Right ventricle myocardium superior (tissue), 1 donor: ENCODE data around the gene GYS2. TPM values are rescaled to one million over a fixed set of nuclear protein-coding genes. Genes with fewer than 3 reads are reported as not detected.
"Not testable (repeated sequence)": the region's sequence is repeated elsewhere in the genome, so short reads cannot be mapped to it uniquely, and the experiment has no call there.

Experiments used
- ATAC-seq: fragments of 200-7000 bp; cut with Tn5 transposase; one replicate; pipeline ENCODE4 v1.9.1; 2020; ENCODE audit warnings: mild to moderate bottlenecking; ENCODE audit not compliant: poor library complexity
- DNase-seq: peaks from one replicate; pipeline ENCODE4 v3.0.0-alpha.2; 2020
- intact Hi-C: fragments of 100-400 bp; cut with DNase I; formaldehyde crosslinking; loops from one replicate; pipeline ENCODE4 v1.11.2; 2022
- total RNA-seq: library from RNA; stranded (reverse); fragmentation: NEBNext Ultra II Directional; extraction: Animal tissue kit (Norgen Biotek cat#: 25700); gene quantifications from one replicate; pipeline ENCODE4 v1.2.1, GENCODE V29; 2021
- donor health status: DM: no; HTN: yes; CAD: no; lungs with severe emphysema.

GYS2 gene
- total RNA-seq, 1 donor from 2014 or later, result not detected

DNA sequence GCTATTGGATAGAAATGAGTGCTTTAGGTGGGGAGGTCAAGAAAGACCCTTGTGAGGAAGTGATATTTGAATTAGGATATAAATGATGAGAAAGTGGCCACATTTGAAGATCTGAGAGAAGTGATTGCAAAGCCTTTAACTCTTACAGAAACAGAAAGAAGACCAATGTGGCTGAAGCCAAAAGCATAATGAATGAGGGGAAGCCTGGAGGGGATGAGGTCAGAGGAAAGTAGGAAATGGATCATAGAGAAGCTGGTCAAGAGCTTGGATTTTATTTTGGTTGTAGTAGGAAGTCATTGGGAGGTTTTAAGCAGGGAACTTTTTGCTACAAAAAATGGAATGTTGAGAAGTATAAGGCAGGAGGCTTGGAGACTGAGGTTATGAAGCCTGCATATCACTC is 3.5 kb upstream of the GYS2 start:
- no peak for DNase-seq
- no peak for ATAC-seq
- intact Hi-C loops, result loop anchor here (5.0 to 10.0 kb wide), 2 partner anchors 63 to 74 kb away; no protein-coding TSS in a partner anchor

DNA sequence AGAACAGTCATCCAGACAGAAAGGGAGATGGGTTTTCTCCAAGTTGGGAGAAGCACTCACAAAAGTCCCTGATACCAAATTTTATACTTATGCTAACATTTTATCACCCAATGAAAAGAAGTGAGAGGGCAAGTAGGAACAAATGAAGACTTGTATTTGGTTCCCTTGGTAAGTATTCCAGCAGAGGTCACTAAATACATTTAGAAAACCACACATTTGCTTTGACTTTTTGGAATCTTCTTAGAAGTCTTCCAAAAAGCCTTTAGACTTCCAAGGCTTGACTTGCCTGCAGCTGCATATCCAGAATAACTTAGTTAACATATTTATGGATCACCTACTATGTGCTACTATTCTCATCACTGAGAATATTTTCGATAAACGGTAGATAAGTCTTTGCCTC is 3.1 kb upstream of the GYS2 start:
- ATAC-seq, result peak; percentile 63
- no peak for DNase-seq
- intact Hi-C loops, result loop anchor here (5.0 to 10.0 kb wide), 2 partner anchors 63 to 75 kb away; no protein-coding TSS in a partner anchor

DNA sequence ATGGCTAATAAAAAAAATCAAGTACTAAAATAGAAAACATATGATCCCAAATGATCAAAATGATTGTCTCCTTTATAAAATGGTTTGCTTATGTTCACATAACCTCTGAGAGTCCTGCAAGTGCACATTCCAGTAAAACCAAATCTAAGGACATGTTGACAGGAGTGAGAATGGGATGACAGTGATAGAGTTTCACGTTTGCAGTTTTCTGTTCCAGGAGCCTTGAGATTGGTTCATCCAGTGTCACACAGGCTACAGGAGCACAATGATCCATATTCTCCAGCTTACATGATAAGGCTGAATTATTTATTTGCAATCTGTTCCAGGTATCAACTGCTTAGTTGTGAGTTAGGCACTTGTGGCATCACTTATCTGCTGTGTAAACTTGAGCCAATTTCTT is 1.5 kb upstream of the GYS2 start:
- DNase-seq, result no peak
- intact Hi-C loops, result loop anchor here (5.0 to 10.0 kb wide), 2 partner anchors 61 to 76 kb away; no protein-coding TSS in a partner anchor
- peak; percentile 80 for ATAC-seq

DNA sequence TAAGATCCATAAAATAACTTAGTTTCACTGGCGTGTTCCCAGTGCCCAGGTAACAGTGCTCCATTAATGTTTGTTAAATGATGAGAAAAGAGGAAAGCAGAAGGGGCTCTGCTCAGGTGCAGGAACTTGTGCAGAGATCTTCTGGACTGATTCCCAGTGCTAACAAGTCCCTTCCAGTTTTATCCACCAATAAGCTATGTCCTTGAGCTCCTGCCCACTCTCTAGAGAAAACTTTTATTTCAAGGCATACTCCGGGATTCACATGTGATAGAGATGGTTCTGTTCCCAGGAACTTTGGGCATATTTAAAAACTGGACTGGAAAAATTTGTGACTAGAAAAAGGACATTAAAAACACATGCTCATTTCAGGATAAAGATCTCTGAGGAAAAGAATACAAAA is 1.9 kb downstream of the GYS2 start:
- ATAC-seq, result no peak
- no peak for DNase-seq
- intact Hi-C loops, result loop anchor here (10.0 kb wide), 1 partner anchor 58 kb away; no protein-coding TSS in a partner anchor

DNA sequence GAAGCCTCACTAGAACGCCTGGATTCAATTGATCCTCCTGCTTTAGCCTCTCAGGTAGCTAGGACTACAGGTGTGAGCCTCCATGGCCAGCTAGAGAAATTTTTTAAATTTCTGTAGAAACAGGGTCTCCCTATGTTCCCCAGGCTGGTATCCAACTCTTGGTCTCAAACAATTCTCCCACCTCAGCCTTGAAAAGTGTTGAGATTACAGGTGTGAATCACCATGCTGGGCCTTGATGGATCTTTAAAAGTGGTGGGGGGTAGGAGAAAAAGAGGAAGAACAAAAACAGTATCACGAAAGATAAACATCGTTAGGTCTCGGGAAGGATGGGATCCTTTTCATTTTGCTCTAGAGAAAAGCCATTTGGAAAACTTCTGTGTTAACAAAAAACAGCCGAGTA is 4.5 kb downstream of the GYS2 start:
- DNase-seq, result no peak
- intact Hi-C loops, result loop anchor here (10.0 kb wide), 1 partner anchor 55 kb away; no protein-coding TSS in a partner anchor
- no peak for ATAC-seq

DNA sequence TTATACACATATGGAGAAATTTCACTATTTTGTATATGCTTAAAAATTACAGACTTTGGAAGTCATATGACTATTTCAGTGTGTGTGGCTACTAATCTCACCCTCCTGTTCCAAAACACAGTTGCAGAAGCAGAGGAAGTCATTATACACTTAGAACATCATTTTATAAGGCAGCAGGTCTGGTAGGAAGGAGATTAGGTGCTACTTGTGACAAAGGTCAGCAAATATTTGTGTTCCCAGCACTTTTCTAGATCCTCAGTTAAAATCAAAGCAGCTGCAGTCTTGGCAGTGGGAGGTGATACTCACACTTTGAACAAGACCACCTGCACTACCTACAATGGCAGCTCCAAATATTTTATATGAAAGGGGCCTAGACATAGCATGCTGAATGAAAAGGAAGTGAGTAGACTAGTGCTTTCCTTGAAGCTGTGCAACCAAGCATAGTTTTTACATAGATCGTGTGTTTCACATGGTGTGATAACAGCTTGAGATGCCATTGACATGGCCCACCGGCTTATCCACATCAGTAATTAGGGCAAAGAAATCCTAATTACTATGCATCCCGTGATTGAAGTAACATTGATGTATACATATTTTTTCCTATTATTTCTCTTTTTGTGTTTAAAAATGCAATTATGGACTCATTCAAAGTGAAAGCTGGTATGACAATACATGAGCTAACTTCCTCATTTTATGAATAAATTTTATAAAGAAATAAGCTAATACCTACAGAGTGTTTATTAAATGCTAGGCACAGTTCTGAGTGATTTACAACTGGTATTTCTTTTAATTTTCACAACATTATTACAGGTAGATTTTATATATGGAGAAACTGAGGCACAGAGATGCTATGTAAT is 5.3 kb downstream of the GYS2 start:
- ATAC-seq, result no peak

DNA sequence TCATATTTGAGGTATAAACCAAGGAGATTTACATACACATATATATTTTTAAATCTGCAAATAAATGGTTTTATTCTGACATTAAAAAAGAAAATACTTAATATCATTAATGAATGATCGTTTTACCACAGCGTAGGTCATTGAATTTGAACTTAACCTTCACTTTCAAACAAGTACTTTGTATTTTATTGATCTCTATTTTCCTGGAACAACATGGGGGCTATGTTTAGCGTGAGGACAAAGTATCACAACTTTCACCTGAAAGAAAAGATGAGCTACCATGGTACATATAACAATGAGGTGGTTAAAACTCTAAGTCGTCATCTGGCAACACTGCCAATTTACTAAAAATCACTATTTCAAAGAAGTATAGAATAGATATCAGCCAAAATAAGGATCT is 6.0 kb downstream of the GYS2 start:
- no peak for DNase-seq

More for the DNA sequence above, 5.3 kb downstream of the GYS2 start:
- no peak for DNase-seq
- intact Hi-C loops, result no loop called here

DNA sequence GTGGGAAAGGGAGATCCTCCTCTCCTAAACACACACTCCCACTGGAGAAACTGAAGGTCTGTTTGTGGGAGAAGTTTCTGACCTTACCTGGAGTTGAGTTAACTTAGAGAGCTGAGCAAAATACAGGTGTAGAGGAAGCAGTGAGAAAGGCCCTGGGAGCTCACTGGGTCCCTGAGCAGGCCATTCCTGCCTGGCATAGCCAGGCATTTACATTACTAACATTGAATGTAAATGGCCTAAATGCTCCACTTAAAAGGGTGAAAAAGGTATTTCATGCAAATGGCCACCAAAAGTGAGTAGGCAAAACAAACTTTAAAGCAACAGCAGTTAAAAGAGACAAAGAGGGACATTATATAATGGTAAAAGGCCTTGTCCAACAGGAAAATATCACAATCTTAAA is 9.3 kb downstream of the GYS2 start:
- intact Hi-C loops, DNase-seq, ATAC-seq: not testable (repeated sequence)

More for the DNA sequence above, 6.0 kb downstream of the GYS2 start:
- ATAC-seq, result no peak
- intact Hi-C loops, result no loop called here

DNA sequence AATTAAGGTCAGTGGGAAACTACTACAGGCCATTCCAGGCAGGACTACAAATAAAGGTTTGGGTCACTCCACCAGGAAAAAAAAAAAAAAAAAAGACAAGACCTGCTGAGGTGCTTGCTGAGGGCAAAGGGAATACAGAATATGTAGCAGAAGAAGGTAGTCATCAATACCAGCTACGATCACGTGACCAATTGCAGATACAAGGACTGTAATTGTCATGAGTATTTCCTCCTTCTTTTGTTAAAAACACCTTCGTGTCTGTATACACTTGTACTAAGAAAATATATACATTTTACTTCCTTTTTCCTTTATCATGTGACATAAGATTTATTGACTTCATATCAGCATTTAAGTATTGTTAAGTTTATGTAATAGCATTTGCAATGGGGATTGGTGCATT is 19.2 kb downstream of the GYS2 start:
- ATAC-seq, result no peak
- intact Hi-C loops, result no loop called here

DNA sequence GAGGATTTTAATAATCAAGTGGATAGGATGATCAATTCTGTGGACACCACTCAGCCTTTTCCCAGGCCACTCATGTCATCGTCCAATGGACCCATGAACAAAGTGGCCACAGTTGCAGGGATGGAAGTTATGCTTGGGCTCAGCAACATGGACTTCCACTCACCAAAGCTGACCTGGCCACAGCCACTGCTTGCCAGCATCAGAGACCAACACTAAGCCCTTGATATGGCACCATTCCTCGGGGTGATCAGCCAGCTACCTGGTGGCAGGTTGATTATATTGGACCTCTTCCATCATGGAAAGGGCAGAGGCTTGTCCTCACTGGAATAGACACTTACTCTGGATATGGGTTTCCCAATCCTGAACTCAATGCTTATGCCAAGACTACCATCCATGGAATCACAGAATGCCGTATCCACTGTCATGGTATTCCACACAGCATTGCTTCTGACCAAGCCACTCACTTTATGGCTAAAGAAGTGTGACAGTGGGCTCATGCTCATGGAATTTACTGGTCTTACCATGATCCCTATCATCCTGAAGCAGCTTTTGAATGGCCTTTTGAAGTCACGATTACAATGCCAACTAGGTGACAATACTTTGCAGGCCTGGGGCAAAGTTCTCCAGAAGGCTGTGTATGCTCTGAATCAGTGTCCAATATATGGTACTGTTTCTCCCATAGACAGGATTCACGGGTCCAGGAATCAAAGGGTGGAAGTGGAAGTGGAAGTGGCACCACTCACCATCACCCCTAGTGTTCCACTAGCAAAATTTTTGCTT is 20.1 kb downstream of the GYS2 start:
- DNase-seq, ATAC-seq, intact Hi-C loops: not testable (repeated sequence)

More for the DNA sequence above, 19.2 kb downstream of the GYS2 start:
- DNase-seq, result no peak

DNA sequence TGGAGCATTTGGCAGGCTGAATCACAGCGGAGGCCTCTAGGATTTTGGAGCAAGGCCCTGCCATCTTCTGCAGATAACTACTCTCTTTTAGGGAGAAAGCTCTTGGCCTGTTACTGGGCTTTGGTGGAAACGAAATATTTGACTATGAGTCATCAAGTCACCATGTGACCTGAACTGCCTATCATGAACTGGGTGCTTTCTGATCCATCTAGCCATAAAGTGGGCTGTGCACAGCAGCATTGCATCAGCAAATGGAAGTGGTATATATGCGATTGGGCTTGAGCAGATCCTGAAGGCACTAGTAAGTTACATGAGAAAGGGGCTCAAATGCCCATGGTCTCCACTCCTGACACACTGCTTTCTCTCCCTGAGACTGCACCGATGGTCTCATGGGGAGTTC is 21.1 kb downstream of the GYS2 start:
- DNase-seq (no peak), ATAC-seq (no peak)
- intact Hi-C loops, result no loop called here

DNA sequence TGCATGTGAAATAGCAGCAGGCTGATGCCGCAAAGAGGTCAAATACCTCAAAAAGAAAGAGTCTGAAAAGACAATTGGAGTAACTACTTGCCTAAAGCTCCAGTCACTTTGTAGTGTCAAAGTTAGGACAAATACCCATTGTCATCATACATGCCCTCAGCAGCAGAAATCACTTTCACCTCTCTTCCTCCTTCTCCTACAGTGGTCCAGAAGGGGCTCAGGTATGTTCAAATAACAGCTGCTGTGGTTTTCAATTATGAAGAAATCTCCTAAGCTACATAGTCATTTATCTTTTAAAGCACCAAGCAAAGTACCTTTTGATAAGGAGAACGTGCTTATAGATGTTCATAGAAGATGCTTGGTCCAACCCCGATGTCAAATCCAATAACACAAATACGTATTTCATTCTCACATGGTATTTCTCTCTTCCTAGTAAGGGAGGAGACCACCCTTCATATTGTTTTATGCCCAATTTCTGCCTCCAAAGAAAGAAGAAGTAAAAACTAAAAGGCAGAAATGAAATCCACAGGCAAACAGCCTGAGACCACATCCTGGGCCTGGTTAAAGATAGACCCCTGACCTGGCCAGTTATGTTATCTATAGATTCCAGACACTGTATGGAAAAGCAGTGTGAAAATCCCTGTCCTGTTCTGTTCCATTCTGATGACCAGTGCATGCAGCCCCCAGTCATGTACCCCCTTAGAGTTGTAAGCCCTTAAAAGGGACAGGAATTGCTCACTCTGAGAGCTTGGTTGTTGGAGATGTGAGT is 23.7 kb downstream of the GYS2 start:
- DNase-seq (no peak), ATAC-seq (no peak)
- intact Hi-C loops, result no loop called here

DNA sequence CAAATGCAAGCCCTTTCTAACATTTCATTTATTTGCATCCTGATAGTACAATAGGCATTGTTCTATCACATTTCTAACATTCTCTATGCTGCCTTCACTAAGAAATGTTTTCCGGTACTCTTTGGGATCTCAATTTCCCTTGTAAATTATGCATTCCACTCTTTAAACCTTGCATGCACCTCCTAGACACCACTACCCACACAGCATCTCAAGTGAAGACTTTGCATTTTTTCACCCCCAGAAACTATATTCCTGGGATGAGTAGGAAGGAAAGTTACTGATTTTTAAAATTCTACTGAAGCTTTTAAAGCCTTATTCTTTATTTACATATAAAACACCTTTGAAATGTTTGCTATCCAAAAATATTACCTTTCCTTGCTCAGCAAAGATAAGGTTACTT is 27.1 kb downstream of the GYS2 start:
- intact Hi-C loops, result no loop called here
- ATAC-seq, result no peak

DNA sequence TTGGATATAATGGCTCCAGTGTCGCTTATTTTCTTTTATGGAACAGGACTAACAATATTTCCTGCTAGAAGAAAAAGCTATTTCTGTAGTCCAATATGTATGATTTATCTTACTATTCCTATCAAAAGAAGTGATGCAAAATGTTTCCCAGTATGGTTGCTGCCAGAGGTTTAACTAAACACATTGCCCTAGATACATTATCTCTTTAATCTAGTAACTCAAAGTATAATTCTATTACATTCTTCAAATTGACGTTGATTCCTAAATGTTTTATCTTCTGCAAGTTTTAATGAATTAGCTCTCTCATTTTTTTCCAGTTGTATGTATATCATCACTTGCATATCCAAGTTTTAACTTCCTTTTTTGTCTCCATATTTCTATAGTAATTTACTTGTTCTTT is 28.2 kb downstream of the GYS2 start:
- no peak for ATAC-seq
- no peak for DNase-seq
- intact Hi-C loops, result no loop called here

More for the DNA sequence above, 27.1 kb downstream of the GYS2 start:
- DNase-seq, result no peak

DNA sequence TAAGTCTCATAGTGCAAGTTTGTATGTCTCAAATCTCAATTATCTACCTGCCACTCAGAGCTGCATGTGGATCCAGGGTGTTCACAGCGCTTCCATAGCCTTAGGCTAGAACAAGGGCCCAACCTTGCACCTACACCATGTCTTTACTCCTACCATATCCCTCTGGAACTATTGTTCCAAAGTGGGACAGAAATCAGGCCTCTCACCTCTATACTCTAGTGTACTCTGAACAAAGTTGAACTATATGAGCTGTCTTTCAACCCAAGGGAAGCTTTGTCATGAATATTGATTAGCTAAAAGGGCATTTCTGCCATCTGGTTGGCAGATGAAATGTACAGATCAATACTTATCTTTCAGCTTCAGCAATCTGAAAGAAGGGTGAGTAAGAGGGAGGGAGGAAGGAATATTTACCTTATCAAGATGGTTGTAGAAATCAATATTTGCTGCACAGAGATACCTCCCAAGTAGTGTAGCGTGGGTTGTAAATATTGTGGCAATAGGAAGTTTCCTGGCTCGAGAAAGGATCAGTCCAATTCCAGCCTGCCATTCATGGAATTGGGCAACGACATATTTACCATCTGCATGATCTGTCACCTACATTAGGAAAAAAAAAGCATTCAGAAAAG is 30.8 kb downstream of the GYS2 start:
- DNase-seq (no peak), ATAC-seq (no peak)
- intact Hi-C loops, result no loop called here

DNA sequence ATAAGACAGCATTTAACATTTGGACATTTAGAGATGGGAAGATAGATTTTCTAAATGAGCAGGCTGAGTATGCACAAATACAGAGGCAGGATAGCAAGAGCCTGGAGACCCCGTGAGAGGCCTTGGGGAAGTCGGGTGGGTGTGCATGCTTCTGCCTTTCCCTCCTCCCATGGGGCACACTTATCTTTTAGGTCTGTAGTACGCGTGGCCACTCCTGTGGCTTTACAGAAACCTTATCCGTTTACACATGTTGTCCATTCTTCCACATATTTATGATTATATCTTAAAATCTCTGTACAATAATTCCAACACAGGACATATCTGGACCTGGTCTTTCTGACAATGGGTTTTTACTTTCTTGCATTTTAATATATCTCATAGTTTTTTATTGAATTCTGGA is 33.6 kb downstream of the GYS2 start:
- DNase-seq, result no peak
- no peak for ATAC-seq
- intact Hi-C loops, result no loop called here

DNA sequence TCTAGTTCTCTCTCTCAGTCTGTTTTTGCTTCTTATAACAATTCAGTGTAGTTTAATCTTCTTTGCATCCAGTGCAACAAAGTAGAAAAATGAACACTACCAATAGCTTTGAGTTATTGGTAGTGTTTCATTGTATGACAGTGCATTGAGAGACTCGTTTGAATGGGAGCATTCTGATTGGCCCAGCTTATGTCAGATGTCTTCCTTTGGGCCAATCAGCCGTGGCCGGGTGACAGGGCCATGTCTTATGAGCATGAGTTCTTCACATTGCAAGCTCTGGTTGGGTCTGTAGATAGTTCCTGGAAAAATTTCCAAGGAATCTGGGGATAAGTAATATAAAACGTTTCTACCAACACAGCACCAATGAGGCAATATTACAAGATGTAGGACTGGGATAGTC is 36.5 kb downstream of the GYS2 start:
- ATAC-seq (no peak), DNase-seq (no peak)
- intact Hi-C loops, result no loop called here

DNA sequence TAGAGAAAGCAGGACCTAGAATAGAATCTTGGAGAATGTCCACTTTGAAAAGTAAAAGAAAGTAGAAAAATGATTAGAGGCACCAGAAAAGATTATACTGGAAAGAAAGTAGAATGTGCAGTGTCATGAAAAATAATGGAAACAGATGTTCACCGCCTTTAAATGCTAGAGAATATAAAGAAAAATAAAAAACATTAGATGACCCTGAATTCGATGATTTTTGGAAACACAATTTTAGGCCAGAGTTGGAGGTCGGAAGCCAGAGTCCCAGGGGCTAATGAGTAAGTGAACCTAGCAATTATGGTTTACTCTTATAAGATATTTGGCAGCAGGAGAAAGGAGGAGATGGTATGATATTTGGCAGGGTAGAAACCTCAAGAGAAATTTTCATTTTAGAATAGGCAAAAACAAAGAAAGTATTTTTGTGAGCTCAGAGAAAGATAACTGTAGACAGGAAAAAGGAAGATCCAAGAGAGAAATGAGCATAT is 37.7 kb downstream of the GYS2 start:
- intact Hi-C loops, result no loop called here
- DNase-seq (no peak), ATAC-seq (no peak)
